HG03521 (cell line): ENCODE results near the gene RASA3.

Source experiments
- ATAC-seq: cut with Tn5 transposase; IDR thresholded peaks from one replicate; pipeline ENCODE4 v1.9.1; 2021; ENCODE audit warnings: mild to moderate bottlenecking, moderate library complexity; ENCODE audit not compliant: unreplicated experiment

Gene RASA3

GRCh38 chr13:113962386-113962785 lies 170.0 kb downstream of the RASA3 start:
- ATAC-seq = no peak

- no peak for ATAC-seq
Measured at GRCh38 chr13:113960276-113960948, 172.0 kb downstream of the RASA3 start.

- no peak for ATAC-seq
Measured at GRCh38 chr13:113959198-113959597, 173.2 kb downstream of the RASA3 start.

GRCh38 chr13:113958373-113958772 lies 174.1 kb downstream of the RASA3 start:
- ATAC-seq = no peak

GRCh38 chr13:113956571-113956970 lies 175.9 kb downstream of the RASA3 start:
- no peak for ATAC-seq

GRCh38 chr13:113955691-113956090 lies 176.7 kb downstream of the RASA3 start:
- ATAC-seq = no peak

GRCh38 chr13:113955235-113955634 lies 177.2 kb downstream of the RASA3 start:
- no peak for ATAC-seq

- no peak for ATAC-seq
Measured at GRCh38 chr13:113954046-113954835, 178.2 kb downstream of the RASA3 start.

- no peak for ATAC-seq
Measured at GRCh38 chr13:113953561-113953960, 178.9 kb downstream of the RASA3 start.

GRCh38 chr13:113952983-113953520 lies 179.4 kb downstream of the RASA3 start:
- ATAC-seq = no peak

GRCh38 chr13:113952151-113952982 lies 180.1 kb downstream of the RASA3 start:
- no peak for ATAC-seq

GRCh38 chr13:113951246-113951999 lies 181.0 kb downstream of the RASA3 start:
- peak; percentile 73 for ATAC-seq

- ATAC-seq = no peak
Measured at GRCh38 chr13:113950451-113951245, 181.8 kb downstream of the RASA3 start.

- ATAC-seq = no peak
Measured at GRCh38 chr13:113949546-113949945, 182.9 kb downstream of the RASA3 start.

GRCh38 chr13:113948034-113948742 lies 184.2 kb downstream of the RASA3 start:
- no peak for ATAC-seq

- ATAC-seq = no peak
Measured at GRCh38 chr13:113947311-113948033, 185.0 kb downstream of the RASA3 start.

GRCh38 chr13:113946409-113947181 lies 185.8 kb downstream of the RASA3 start:
- ATAC-seq = no peak
